Cardiac fibroblast (primary cell): ENCODE data around the gene SALL4.

Experiments used
- DNase-seq, 2 donors: peaks; one replicate each; pipeline versions ENCODE4 v3.0.0 to v3.0.0-alpha.2; 2010; ENCODE audit warnings: low read depth in 2 of 2
- H3K4me3 ChIP-seq, 2 donors: replicated peaks in 1 of 2; 1 replicate in 1 of 2; 2 replicates in 1 of 2; pipeline ENCODE4 v1.5.1; 2011; ENCODE audit warnings: low read depth in 2 of 2, low read length in 2 of 2, mild to moderate bottlenecking in 2 of 2, moderate library complexity in 1 of 2
- CTCF ChIP-seq: IDR thresholded peaks from one replicate; pipeline ENCODE4 v1.5.1; 2011; ENCODE audit warnings: low read depth, mild to moderate bottlenecking, low read length, inconsistent platforms

SALL4 gene

GRCh38 chr20:51736947-51737346 lies 65.4 kb downstream of the SALL4 start:
- TF ChIP-seq CTCF = no peak
- no peak for DNase-seq
- no peak overlapping the region for H3K4me3 ChIP-seq

GRCh38 chr20:51735728-51736600 lies 66.4 kb downstream of the SALL4 start:
- DNase-seq = no peak
- no peak for TF ChIP-seq CTCF
- H3K4me3 ChIP-seq = no peak overlapping the region

- TF ChIP-seq CTCF = no peak
- no peak for DNase-seq
- no peak overlapping the region for H3K4me3 ChIP-seq
Observed at GRCh38 chr20:51734876-51735720, 67.2 kb downstream of the SALL4 start.

- DNase-seq = no peak
- no peak for TF ChIP-seq CTCF
- H3K4me3 ChIP-seq = no peak overlapping the region
Observed at GRCh38 chr20:51733070-51733469, 69.3 kb downstream of the SALL4 start.
